Ovary (tissue), 9 donors: ENCODE data around the gene CD1E. TPM values are rescaled to one million over a fixed set of nuclear protein-coding genes. Genes with fewer than 3 reads are reported as not detected.
"Not testable (repeated sequence)": the region's sequence is repeated elsewhere in the genome, so short reads cannot be mapped to it uniquely, and the experiment has no call there.

Experiments
- DNase-seq, 5 donors: peaks; one replicate each; pipeline ENCODE4 v3.0.0-alpha.2; 2019 to 2020
- H3K27ac ChIP-seq, 2 donors: fragments of 200-600 bp; one replicate each; pipeline versions ENCODE4 v1.5.1 to v1.8.0; 2019 to 2022
- H3K27me3 ChIP-seq: fragments of 200-600 bp; one replicate; pipeline ENCODE4 v1.8.0; 2022
- H3K36me3 ChIP-seq: fragments of 200-600 bp; sonication (generic); one replicate; pipeline ENCODE4 v1.5.1; 2019
- H3K4me1 ChIP-seq: one replicate; pipeline ENCODE4 v1.8.1; 2013; ENCODE audit warnings: mild to moderate bottlenecking, moderate library complexity; ENCODE audit not compliant: insufficient read depth
- H3K4me3 ChIP-seq: fragments of 200-600 bp; sonication (generic); one replicate; pipeline ENCODE4 v1.5.1; 2017
- H3K9me3 ChIP-seq, 2 donors: fragments of 200-600 bp in 1 of 2; sonication (generic) in 1 of 2; one replicate each; pipeline versions ENCODE4 v1.5.1 to v1.8.1; 2013 to 2019; ENCODE audit warnings: mild to moderate bottlenecking in 1 of 2, moderate library complexity in 1 of 2
- CTCF ChIP-seq, 3 donors: fragments of 450-650 bp in 2 of 3; fragments of 200-600 bp in 1 of 3; IDR thresholded peaks; one replicate each; pipeline versions ENCODE4 v1.5.1 to v1.8.0; 2016 to 2022; ENCODE audit warnings: antibody characterized with exemption in 3 of 3, mild to moderate bottlenecking in 1 of 3
- EP300 ChIP-seq: sonication (generic); formaldehyde crosslinking; IDR thresholded peaks from one replicate; pipeline ENCODE4 v1.6.1; 2017; ENCODE audit warnings: antibody characterized with exemption
- POLR2A ChIP-seq: fragments of 450-650 bp; IDR thresholded peaks from one replicate; pipeline ENCODE4 v1.6.1; 2017; ENCODE audit warnings: antibody characterized with exemption, mild to moderate bottlenecking, moderate library complexity
- WGBS, 3 donors: extraction: QIAGEN DNeasy Blood & Tissue Kit in 1 of 3; methylation state at CpG; one replicate each; pipeline versions ENCODE4 v1.1.5 to v1.1.7; 2013 to 2017; 5-methylcytosine and 5-hydroxymethylcytosine counted together
- intact Hi-C, 4 donors: fragments of 100-400 bp; cut with DNase I; formaldehyde crosslinking; loops; one replicate each; pipeline versions ENCODE4 v1.11.0 to v1.15.1; 2022 to 2023
- polyA plus RNA-seq, 2 donors: library from polyadenylated mRNA; stranded (reverse); fragments of 200-250 nt in 1 of 2; fragments of 350-450 nt in 1 of 2; fragmentation: Illumina TruSeq in 1 of 2; extraction: RNeasy Lipid Tissue Mini Kit (QIAGEN cat#74804) in 1 of 2; gene quantifications; one replicate each; pipeline ENCODE4 v1.2.3, GENCODE V29; 2013 to 2014
- total RNA-seq, 7 donors: library from RNA; depleted of rRNA in 2 of 7; stranded (reverse); fragments of >200 nt in 2 of 7; fragmentation: NEBNext Ultra II Directional in 3 of 7; extraction: Animal tissue kit (Norgen Biotek cat#: 25700) in 3 of 7; gene quantifications; one replicate each; pipeline versions ENCODE4 v1.1.0 to v1.2.4, GENCODE V29; 2016 to 2023
- donor health status: DM: no; HTN: no; CAD: no; lungs with moderate emphysema.
- donor health status: DM: no; HTN: no; CAD: no.
- donor health status: Bipolar disorder and iron deficiency.
- donor health status: DM: yes; HTN: yes; CAD: no.
- donor health status: DM: no; HTN: no; CAD: no.
- donor health status: DM: yes; HTN: yes; CAD: no.

The CD1E gene
- total and polyA plus RNA-seq, 9 donors = 0.23 to 2.5 TPM; not detected in 7

GRCh38 chr1:158334526-158335212 is 19.0 kb upstream of the CD1E start:
- H3K4me3 ChIP-seq = no peak overlapping the region
- H3K4me1 ChIP-seq = no peaks in the 10 kb centered on the region
- TF ChIP-seq POLR2A (no peak), CTCF (IDR thresholded peaks at IDR 0.05) (no peak), EP300 (no peak)
- H3K27ac ChIP-seq = no peak overlapping the region
- H3K27me3 ChIP-seq = no peaks in the 10 kb centered on the region
- intact Hi-C loops = no loop called here
- no peaks in the 10 kb centered on the region for H3K36me3 ChIP-seq
- 40 to 51% (median 47%) methylated on average over 2 of the region's 2 CpGs for WGBS, 3 donors
- H3K9me3 ChIP-seq = no peaks in the 10 kb centered on the region
- no peak for DNase-seq

- no peak overlapping the region for H3K4me3 ChIP-seq
- intact Hi-C loops = no loop called here
- TF ChIP-seq POLR2A = no peak
- TF ChIP-seq EP300 = no peak
- no peak for TF ChIP-seq CTCF (IDR thresholded peaks at IDR 0.05)
- H3K36me3 ChIP-seq = no peaks in the 10 kb centered on the region
- no peaks in the 10 kb centered on the region for H3K9me3 ChIP-seq
- H3K4me1 ChIP-seq = no peaks in the 10 kb centered on the region
- DNase-seq = no peak
- no peaks in the 10 kb centered on the region for H3K27me3 ChIP-seq
- no peak overlapping the region for H3K27ac ChIP-seq
Observed at GRCh38 chr1:158335213-158335532, 18.5 kb upstream of the CD1E start.

GRCh38 chr1:158336413-158336812 is 17.3 kb upstream of the CD1E start:
- H3K27me3 ChIP-seq, H3K9me3 ChIP-seq, H3K4me3 ChIP-seq, DNase-seq, H3K27ac ChIP-seq, H3K4me1 ChIP-seq, H3K36me3 ChIP-seq, intact Hi-C loops: not testable (repeated sequence)
- 61 to 69% (median 65%) methylated on average over 7 of the region's 7 CpGs for WGBS, 3 donors

GRCh38 chr1:158348946-158349345 is 4.7 kb upstream of the CD1E start:
- H3K36me3 ChIP-seq, H3K4me1 ChIP-seq, H3K27ac ChIP-seq, H3K27me3 ChIP-seq, H3K4me3 ChIP-seq, DNase-seq, H3K9me3 ChIP-seq, intact Hi-C loops: not testable (repeated sequence)
- WGBS, 3 donors = 95 to 97% (median 95%) methylated on average over 16 to 24 of the region's 24 CpGs

GRCh38 chr1:158354255-158354654 is 561 bp downstream of the CD1E start:
- H3K27me3 ChIP-seq = no peaks in the 10 kb centered on the region
- no peak overlapping the region for H3K4me3 ChIP-seq
- WGBS, 3 donors = 70 to 82% (median 77%) methylated on average over 2 of the region's 2 CpGs
- no peak overlapping the region for H3K27ac ChIP-seq
- H3K4me1 ChIP-seq = no peaks in the 10 kb centered on the region
- intact Hi-C loops = no loop called here
- no peaks in the 10 kb centered on the region for H3K36me3 ChIP-seq
- TF ChIP-seq CTCF (IDR thresholded peaks at IDR 0.05) (no peak), POLR2A (no peak), EP300 (no peak)
- no peaks in the 10 kb centered on the region for H3K9me3 ChIP-seq
- no peak for DNase-seq
